ENCODE data around the gene TMOD1. TPM values are rescaled to one million over a fixed set of nuclear protein-coding genes. Genes with fewer than 3 reads are reported as not detected.

Gene TMOD1
- total and polyA plus RNA-seq, 2 of the 8 experiments (the other 6 are each of a cell fraction or from before 2014, with no cell fraction given), result 0.17 to 0.88 TPM

- Histone ChIP-seq H3K27ac (ENCODE audit: low read depth, low read length) (no peak overlapping the region), H3K4me3 (ENCODE audit: extremely low read depth in 1 of 4, insufficient read depth in 2 of 4, low read depth in 3 of 4, low read length in 4 of 4) (no peak overlapping the region), H3K14ac (ENCODE audit: insufficient read length) (no peak overlapping the region), H4K20me1 (replicated peaks in 1 of 2; ENCODE audit: control insufficient read depth in 1 of 2, insufficient read depth in 2 of 2, low read length in 2 of 2) (no peaks in the 10 kb centered on the region), H2BK20ac (ENCODE audit: low read length) (no peak overlapping the region), H3K23me2 (ENCODE audit: low read depth, low read length) (no peaks in the 10 kb centered on the region), H3K9me3 (ENCODE audit: insufficient read depth in 2 of 2, low read depth in 1 of 2, low read length in 1 of 2) (no peaks in the 10 kb centered on the region), H2AK5ac (ENCODE audit: low read depth, low read length) (no peak overlapping the region), H3K4ac (replicated peaks; ENCODE audit: insufficient read length, low read depth, low read length) (no peak overlapping the region), H3K4me1 (replicated peaks in 1 of 4; ENCODE audit: control insufficient read depth in 3 of 4, insufficient read depth in 4 of 4, low read length in 3 of 4) (no peaks in the 10 kb centered on the region), H3K18ac (ENCODE audit: extremely low read depth, low read length) (no peak overlapping the region), H3K56ac (replicated peaks; ENCODE audit: insufficient read length, low read depth, low read length) (no peak overlapping the region), H3K23ac (ENCODE audit: insufficient read length) (no peak overlapping the region), H2BK15ac (ENCODE audit: low read length) (no peak overlapping the region), H2AFZ (ENCODE audit: low read length) (no peak overlapping the region), H4K5ac (ENCODE audit: insufficient read length, low read depth, low read length) (no peak overlapping the region), H2BK120ac (replicated peaks; ENCODE audit: low read depth, low read length) (no peak overlapping the region), H3K9ac (replicated peaks in 1 of 4; ENCODE audit: extremely low read depth in 1 of 4, low read depth in 3 of 4, low read length in 3 of 4) (no peak overlapping the region), H4K91ac (replicated peaks; ENCODE audit: insufficient read length, low read length) (no peak overlapping the region), H4K8ac (ENCODE audit: extremely low read depth, insufficient read depth, low read length) (no peak overlapping the region), H2BK12ac (ENCODE audit: low read depth, low read length) (no peak overlapping the region), H3K79me1 (ENCODE audit: low read depth, low read length) (no peaks in the 10 kb centered on the region), H3K36me3 (ENCODE audit: control insufficient read depth in 2 of 4, insufficient read depth in 4 of 4, low read length in 3 of 4) (no peaks in the 10 kb centered on the region), H3K27me3 (replicated peaks in 1 of 4; ENCODE audit: control insufficient read depth in 3 of 4, extremely low read depth in 1 of 4, insufficient read depth in 3 of 4, low read length in 3 of 4) (peaks cover 0 to 3% (median 0%) of the 10 kb centered on the region in 4 experiments; a peak in 2 of 7 replicates), H3K4me2 (ENCODE audit: insufficient read depth in 1 of 2, low read depth in 2 of 2, low read length in 2 of 2) (no peak overlapping the region), H2BK5ac (ENCODE audit: low read depth, low read length) (no peak overlapping the region), H3K79me2 (ENCODE audit: control insufficient read depth in 1 of 2, insufficient read depth in 2 of 2, low read length in 2 of 2) (no peaks in the 10 kb centered on the region)
- DNase-seq (ENCODE audit: low read depth in 1 of 2, low spot score in 2 of 2) (no peak), FAIRE-seq (no peak)
- 86% methylated on average over 1 of the region's 1 CpG; no CpG with 5 or more reads in 1 of the 2 experiments for WGBS, 2 experiments (ENCODE audit: extremely low coverage in 1 of 2, insufficient coverage in 1 of 2, insufficient read length in 1 of 2, insufficient replicate concordance in 2 of 2, low coverage in 1 of 2, low lambda C conversion rate in 2 of 2, missing lambda C conversion rate in 1 of 2)
- CTCF ChIA-PET (ENCODE audit: partially characterized antibody), result interaction anchor here (1.8 to 5.5 kb wide), 5 partner anchors 11 to 131 kb away, joined by 6 to 40 read pairs (median 29); partner anchors contain the start of gene TMOD1
- POLR2A ChIA-PET (ENCODE audit: partially characterized antibody), result interaction anchor here (0.7 to 1.3 kb wide), 2 partner anchors 149 to 293 kb away, joined by 3 read pairs; partner anchors contain the start of gene TSTD2
- TF ChIP-seq ZNF274 (IDR thresholded peaks at IDR 0.05; ENCODE audit: borderline replicate concordance, extremely low read depth, low read length), result no peak
- TF ChIP-seq RNF2 (IDR thresholded peaks at IDR 0.05; ENCODE audit: borderline replicate concordance, low read depth, low read length, missing control alignments, poor library complexity, severe bottlenecking), result no peak
- TF ChIP-seq CBX5 (IDR thresholded peaks at IDR 0.05; ENCODE audit: low read depth, low read length), result no peak
- TF ChIP-seq CTCF (IDR thresholded peaks at IDR 0.05; ENCODE audit: control extremely low read depth in 1 of 3, insufficient read depth in 1 of 3, low read depth in 1 of 3, low read length in 3 of 3), result no peak
- TF ChIP-seq RFX5 (IDR thresholded peaks at IDR 0.05; ENCODE audit: borderline replicate concordance, low read depth, low read length), result no peak
- TF ChIP-seq GTF2F1 (IDR thresholded peaks at IDR 0.05; ENCODE audit: borderline replicate concordance, low read depth, low read length), result no peak
- TF ChIP-seq POU5F1 (IDR thresholded peaks at IDR 0.05; ENCODE audit: low read depth, low read length), result no peak
- no peak for TF ChIP-seq NANOG (IDR thresholded peaks at IDR 0.05; ENCODE audit: insufficient read depth, low read depth, low read length, poor library complexity, severe bottlenecking)
- TF ChIP-seq TAF7 (optimal IDR thresholded peaks at IDR 0.05; ENCODE audit: borderline replicate concordance, low read depth, low read length), result no peak
- no peak for TF ChIP-seq GABPA (IDR thresholded peaks at IDR 0.05; ENCODE audit: borderline replicate concordance, insufficient read depth, low read length)
Measured at GRCh38 chr9:97484134-97484533, 17.3 kb upstream of the TMOD1 start.

Measured in H1 (cell line).